ENCODE data around the gene CDC25B.

CDC25B gene

GRCh38 chr20:3795511-3796468 is at the start of gene CDC25B:
TSS of gene CDC25B (plus strand) at chr20:3796310. CDS start at chr20:3796532, 222 bp downstream.
- DNase-seq, result peak; percentile 96

GRCh38 chr20:3747471-3747870 is 48.6 kb upstream of the CDC25B start:
- no peak for DNase-seq

- DNase-seq, result no peak
Measured at GRCh38 chr20:3748073-3748472, 48.0 kb upstream of the CDC25B start.

- DNase-seq, result no peak
Measured at GRCh38 chr20:3749087-3749688, 46.9 kb upstream of the CDC25B start.

GRCh38 chr20:3749689-3750531 is 46.2 kb upstream of the CDC25B start:
- DNase-seq, result no peak

GRCh38 chr20:3751305-3751674 is 44.8 kb upstream of the CDC25B start:
- no peak for DNase-seq

GRCh38 chr20:3751675-3752385 is 44.3 kb upstream of the CDC25B start:
- no peak for DNase-seq

GRCh38 chr20:3752386-3752759 is 43.7 kb upstream of the CDC25B start:
- DNase-seq, result no peak

- DNase-seq, result peak; percentile 74
Measured at GRCh38 chr20:3753098-3753497, 43.0 kb upstream of the CDC25B start.

GRCh38 chr20:3753501-3754275 is 42.4 kb upstream of the CDC25B start:
- DNase-seq, result no peak

GRCh38 chr20:3754276-3754630 is 41.9 kb upstream of the CDC25B start:
- DNase-seq, result no peak

- DNase-seq, result no peak
Measured at GRCh38 chr20:3755269-3755668, 40.8 kb upstream of the CDC25B start.

GRCh38 chr20:3755814-3756480 is 40.2 kb upstream of the CDC25B start:
- no peak for DNase-seq

GRCh38 chr20:3757268-3757667 is 38.8 kb upstream of the CDC25B start:
- no peak for DNase-seq

GRCh38 chr20:3758566-3758965 is 37.5 kb upstream of the CDC25B start:
- DNase-seq, result no peak

- DNase-seq, result no peak
Measured at GRCh38 chr20:3759316-3759823, 36.7 kb upstream of the CDC25B start.

GRCh38 chr20:3759884-3760283 is 36.2 kb upstream of the CDC25B start:
- no peak for DNase-seq

GRCh38 chr20:3760655-3761348 is 35.3 kb upstream of the CDC25B start:
- no peak for DNase-seq

- DNase-seq, result no peak
Measured at GRCh38 chr20:3763671-3764601, 32.2 kb upstream of the CDC25B start.

All from right forelimb (tissue), 1 donor.